WTC11 (cell line): Measurements from ENCODE around the gene CDH13.

ENCODE experiments used
- CREB1 ChIP-seq: sonication (generic); formaldehyde crosslinking; IDR thresholded peaks from 2 replicates; pipeline ENCODE4 v1.8.0; 2023; ENCODE audit warnings: mild to moderate bottlenecking, missing genetic modification reagents
- CREM ChIP-seq: sonication (generic); formaldehyde crosslinking; IDR thresholded peaks from 2 replicates; pipeline ENCODE4 v1.8.1; 2022; ENCODE audit warnings: mild to moderate bottlenecking, missing genetic modification reagents, moderate library complexity
- KAT7 ChIP-seq: sonication (generic); formaldehyde crosslinking; IDR thresholded peaks from 2 replicates; pipeline ENCODE4 v1.8.1; 2023; ENCODE audit warnings: missing genetic modification reagents, mild to moderate bottlenecking, borderline replicate concordance
- NR3C1 ChIP-seq: sonication (generic); formaldehyde crosslinking; conservative IDR thresholded peaks from 2 replicates; pipeline ENCODE4 v1.8.1; 2023; ENCODE audit warnings: low read depth, mild to moderate bottlenecking, missing genetic modification reagents
- TF ChIP-seq, protein P1 (sequence below): fragments of 200-600 bp; IDR thresholded peaks from 2 replicates; pipeline ENCODE4 v1.8.0; 2022; ENCODE audit warnings: antibody characterized with exemption
- TF ChIP-seq, protein P2 (sequence below): sonication (generic); formaldehyde crosslinking; IDR thresholded peaks from 2 replicates; pipeline ENCODE4 v1.8.1; 2022; ENCODE audit warnings: low read depth, missing genetic modification reagents, borderline replicate concordance
- TF ChIP-seq, protein P3 (sequence below): sonication (generic); formaldehyde crosslinking; IDR thresholded peaks from 2 replicates; pipeline ENCODE4 v1.8.0; 2022; ENCODE audit warnings: mild to moderate bottlenecking, missing genetic modification reagents
- TF ChIP-seq, protein P4 (sequence below): sonication (generic); formaldehyde crosslinking; IDR thresholded peaks from 2 replicates; pipeline ENCODE4 v1.8.0; 2022; ENCODE audit warnings: mild to moderate bottlenecking, missing genetic modification reagents

DNA sequence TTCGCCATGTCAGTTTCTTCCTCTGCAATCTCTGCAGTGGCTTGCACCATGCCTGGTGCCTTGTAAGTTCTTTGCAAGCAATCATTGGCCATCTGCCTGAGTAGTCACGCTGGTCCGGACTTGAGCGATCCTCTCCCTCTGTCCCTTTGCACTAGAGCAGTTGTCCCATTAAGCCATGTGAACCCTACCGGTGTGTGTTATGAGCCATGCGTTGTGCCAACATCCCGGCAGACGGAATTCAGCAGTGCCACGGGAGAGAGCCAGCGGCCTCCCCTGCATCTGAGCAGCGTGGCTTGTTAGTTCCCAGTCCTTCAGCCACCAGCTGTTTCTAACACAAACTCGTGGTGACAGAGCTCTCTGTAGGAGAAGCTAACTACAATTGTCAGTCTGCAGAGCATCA is 905.9 kb downstream of the CDH13 start:
- TF ChIP-seq, protein P1, sequence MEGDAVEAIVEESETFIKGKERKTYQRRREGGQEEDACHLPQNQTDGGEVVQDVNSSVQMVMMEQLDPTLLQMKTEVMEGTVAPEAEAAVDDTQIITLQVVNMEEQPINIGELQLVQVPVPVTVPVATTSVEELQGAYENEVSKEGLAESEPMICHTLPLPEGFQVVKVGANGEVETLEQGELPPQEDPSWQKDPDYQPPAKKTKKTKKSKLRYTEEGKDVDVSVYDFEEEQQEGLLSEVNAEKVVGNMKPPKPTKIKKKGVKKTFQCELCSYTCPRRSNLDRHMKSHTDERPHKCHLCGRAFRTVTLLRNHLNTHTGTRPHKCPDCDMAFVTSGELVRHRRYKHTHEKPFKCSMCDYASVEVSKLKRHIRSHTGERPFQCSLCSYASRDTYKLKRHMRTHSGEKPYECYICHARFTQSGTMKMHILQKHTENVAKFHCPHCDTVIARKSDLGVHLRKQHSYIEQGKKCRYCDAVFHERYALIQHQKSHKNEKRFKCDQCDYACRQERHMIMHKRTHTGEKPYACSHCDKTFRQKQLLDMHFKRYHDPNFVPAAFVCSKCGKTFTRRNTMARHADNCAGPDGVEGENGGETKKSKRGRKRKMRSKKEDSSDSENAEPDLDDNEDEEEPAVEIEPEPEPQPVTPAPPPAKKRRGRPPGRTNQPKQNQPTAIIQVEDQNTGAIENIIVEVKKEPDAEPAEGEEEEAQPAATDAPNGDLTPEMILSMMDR = no peak
- no peak for TF ChIP-seq CREB1
- TF ChIP-seq, protein P2, sequence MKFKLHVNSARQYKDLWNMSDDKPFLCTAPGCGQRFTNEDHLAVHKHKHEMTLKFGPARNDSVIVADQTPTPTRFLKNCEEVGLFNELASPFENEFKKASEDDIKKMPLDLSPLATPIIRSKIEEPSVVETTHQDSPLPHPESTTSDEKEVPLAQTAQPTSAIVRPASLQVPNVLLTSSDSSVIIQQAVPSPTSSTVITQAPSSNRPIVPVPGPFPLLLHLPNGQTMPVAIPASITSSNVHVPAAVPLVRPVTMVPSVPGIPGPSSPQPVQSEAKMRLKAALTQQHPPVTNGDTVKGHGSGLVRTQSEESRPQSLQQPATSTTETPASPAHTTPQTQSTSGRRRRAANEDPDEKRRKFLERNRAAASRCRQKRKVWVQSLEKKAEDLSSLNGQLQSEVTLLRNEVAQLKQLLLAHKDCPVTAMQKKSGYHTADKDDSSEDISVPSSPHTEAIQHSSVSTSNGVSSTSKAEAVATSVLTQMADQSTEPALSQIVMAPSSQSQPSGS (CRISPR knock-in tag) = no peak
- TF ChIP-seq NR3C1 (CRISPR knock-in tag) = no peak
- TF ChIP-seq, protein P3, sequence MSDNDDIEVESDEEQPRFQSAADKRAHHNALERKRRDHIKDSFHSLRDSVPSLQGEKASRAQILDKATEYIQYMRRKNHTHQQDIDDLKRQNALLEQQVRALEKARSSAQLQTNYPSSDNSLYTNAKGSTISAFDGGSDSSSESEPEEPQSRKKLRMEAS (CRISPR knock-in tag) = no peak
- TF ChIP-seq, protein P4, sequence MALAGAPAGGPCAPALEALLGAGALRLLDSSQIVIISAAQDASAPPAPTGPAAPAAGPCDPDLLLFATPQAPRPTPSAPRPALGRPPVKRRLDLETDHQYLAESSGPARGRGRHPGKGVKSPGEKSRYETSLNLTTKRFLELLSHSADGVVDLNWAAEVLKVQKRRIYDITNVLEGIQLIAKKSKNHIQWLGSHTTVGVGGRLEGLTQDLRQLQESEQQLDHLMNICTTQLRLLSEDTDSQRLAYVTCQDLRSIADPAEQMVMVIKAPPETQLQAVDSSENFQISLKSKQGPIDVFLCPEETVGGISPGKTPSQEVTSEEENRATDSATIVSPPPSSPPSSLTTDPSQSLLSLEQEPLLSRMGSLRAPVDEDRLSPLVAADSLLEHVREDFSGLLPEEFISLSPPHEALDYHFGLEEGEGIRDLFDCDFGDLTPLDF (CRISPR knock-in tag) = no peak
- TF ChIP-seq CREM (CRISPR knock-in tag) = no peak
- no peak for TF ChIP-seq KAT7 (CRISPR knock-in tag)
